Posterior vena cava (tissue), 2 donors: Measurements from ENCODE around the gene BACE1. TPM values are rescaled to one million over a fixed set of nuclear protein-coding genes. Genes with fewer than 3 reads are reported as not detected.

Experiments used
- total RNA-seq, 2 donors: library from RNA; stranded (reverse); fragmentation: NEBNext Ultra II Directional; extraction: Animal tissue kit (Norgen Biotek cat#: 25700); gene quantifications; one replicate each; pipeline ENCODE4 v1.2.1, GENCODE V29; 2021
- donor health status: DM: yes; HTN: yes; CAD: no.
- donor health status: DM: yes; HTN: yes; CAD: no.

BACE1 gene
- total RNA-seq, 2 donors from 2014 or later = 25.2 to 36.1 TPM

Other genes with a start within 250 kb of the BACE1 start
- gene SIK3, start 217.8 kb downstream of the BACE1 start, total RNA-seq = 10 to 100 TPM; 43.8 to 53.4 TPM
- 10 to 100 TPM; 56.4 to 61.2 TPM for gene PAFAH1B2, start 172.0 kb downstream of the BACE1 start, total RNA-seq
- gene SIDT2, start 137.5 kb downstream of the BACE1 start, total RNA-seq = 10 to 100 TPM; 39.2 to 49.5 TPM
- 1,000 to 10,000 TPM; 5,409 to 9,264 TPM for gene TAGLN, start 116.9 kb downstream of the BACE1 start, total RNA-seq
- 10 to 100 TPM; 41.9 to 48.6 TPM for gene PCSK7, start 84.2 kb downstream of the BACE1 start, total RNA-seq
- gene RNF214, start 83.6 kb downstream of the BACE1 start, total RNA-seq = 10 to 100 TPM; 24.8 to 25.7 TPM
- gene BACE1-AS, start 24.9 kb downstream of the BACE1 start, total RNA-seq = 10 to 100 TPM in 1 of 2 donors, 1 to 10 TPM in 1; 9.7 to 10.1 TPM
- 10 to 100 TPM; 23.1 to 28.2 TPM for gene CEP164, start 11.6 kb upstream of the BACE1 start, total RNA-seq